Hepatocyte (in vitro differentiated cells): ENCODE data around the gene NCOR1. TPM values are rescaled to one million over a fixed set of nuclear protein-coding genes. Genes with fewer than 3 reads are reported as not detected.
A peak's percentile ranks its signal among the peaks of the same experiment; 100 is the strongest.

Source experiments
- DNase-seq: peaks from one replicate; pipeline ENCODE4 v3.0.0-alpha.2; 2016; ENCODE audit warnings: low spot score
- H2AFZ ChIP-seq: fragments of 200-600 bp; sonication (generic); 2 replicates; pipeline ENCODE4 v1.6.0; 2016; ENCODE audit warnings: antibody characterized with exemption, mild to moderate bottlenecking
- H3K27ac ChIP-seq: fragments of 200-600 bp; sonication (generic); 2 replicates; pipeline ENCODE4 v1.5.1; 2016; ENCODE audit warnings: mild to moderate bottlenecking
- H3K27me3 ChIP-seq: fragments of 200-600 bp; sonication (generic); 2 replicates; pipeline ENCODE4 v1.6.1; 2016
- H3K36me3 ChIP-seq: fragments of 200-600 bp; sonication (generic); replicated peaks from 2 replicates; pipeline ENCODE4 v1.5.1; 2016; ENCODE audit warnings: low read depth; ENCODE audit not compliant: insufficient read depth
- H3K4me1 ChIP-seq: fragments of 200-600 bp; sonication (generic); 2 replicates; pipeline ENCODE4 v1.5.1; 2016; ENCODE audit warnings: mild to moderate bottlenecking, moderate library complexity; ENCODE audit not compliant: insufficient read depth
- H3K4me2 ChIP-seq: fragments of 200-600 bp; sonication (generic); 2 replicates; pipeline ENCODE4 v1.6.0; 2016
- H3K4me3 ChIP-seq: fragments of 200-600 bp; sonication (generic); 2 replicates; pipeline ENCODE4 v1.5.1; 2016; ENCODE audit warnings: mild to moderate bottlenecking
- H3K79me2 ChIP-seq: fragments of 200-600 bp; sonication (generic); 2 replicates; pipeline ENCODE4 v1.6.0; 2017; ENCODE audit warnings: mild to moderate bottlenecking
- H3K9me2 ChIP-seq: fragments of 200-600 bp; sonication (generic); replicated peaks from 2 replicates; pipeline ENCODE4 v1.6.0; 2017; ENCODE audit warnings: mild to moderate bottlenecking; ENCODE audit not compliant: insufficient read depth
- H3K9me3 ChIP-seq: fragments of 200-600 bp; sonication (generic); 2 replicates; pipeline ENCODE4 v1.5.1; 2016; ENCODE audit warnings: low read depth, mild to moderate bottlenecking
- H4K20me1 ChIP-seq: fragments of 200-600 bp; sonication (generic); 2 replicates; pipeline ENCODE4 v1.6.0; 2016; ENCODE audit warnings: mild to moderate bottlenecking; ENCODE audit not compliant: insufficient read depth, poor library complexity, severe bottlenecking
- EZH2 ChIP-seq: fragments of 200-600 bp; sonication (generic); IDR thresholded peaks from 2 replicates; pipeline ENCODE4 v1.6.1; 2016; ENCODE audit warnings: antibody characterized with exemption, mild to moderate bottlenecking, borderline replicate concordance
- EZH2phosphoT487 ChIP-seq: fragments of 200-600 bp; sonication (generic); IDR thresholded peaks from one replicate; pipeline ENCODE4 v1.6.1; 2018; ENCODE audit warnings: antibody characterized with exemption, mild to moderate bottlenecking, low read depth, moderate library complexity; ENCODE audit not compliant: unreplicated experiment, severe bottlenecking
- WGBS: methylation state at CpG from one replicate; pipeline ENCODE4 v1.1.6; 2016; ENCODE audit warnings: low lambda C conversion rate; ENCODE audit errors: missing lambda C conversion rate; 5-methylcytosine and 5-hydroxymethylcytosine counted together
- polyA plus RNA-seq: library from polyadenylated mRNA; unstranded; fragments of >200 nt; fragmentation: Nextera tagmentation; extraction: Ambion mirVana; gene quantifications from 2 replicates; pipeline ENCODE4 v1.2.1, GENCODE V29; 2016
- total RNA-seq: library from RNA; depleted of rRNA; stranded (reverse); fragments of >200 nt; gene quantifications from 2 replicates; pipeline ENCODE4 v1.2.3, GENCODE V29; 2014
- TF ChIP-seq, protein P1 (sequence below): fragments of 200-600 bp; sonication (generic); IDR thresholded peaks from 2 replicates; pipeline ENCODE4 v1.5.1; 2016; ENCODE audit warnings: antibody characterized with exemption, mild to moderate bottlenecking; ENCODE audit not compliant: poor library complexity

Gene NCOR1
- total and polyA plus RNA-seq, 2 experiments from 2014 or later = 73.7 to 117 TPM

GRCh38 chr17:16086957-16087356, 128.4 kb downstream of the NCOR1 start:
- no peak for DNase-seq
- no peaks in the 10 kb centered on the region for H3K4me1 ChIP-seq
- no peak overlapping the region for H3K4me2 ChIP-seq
- TF ChIP-seq, protein P1, sequence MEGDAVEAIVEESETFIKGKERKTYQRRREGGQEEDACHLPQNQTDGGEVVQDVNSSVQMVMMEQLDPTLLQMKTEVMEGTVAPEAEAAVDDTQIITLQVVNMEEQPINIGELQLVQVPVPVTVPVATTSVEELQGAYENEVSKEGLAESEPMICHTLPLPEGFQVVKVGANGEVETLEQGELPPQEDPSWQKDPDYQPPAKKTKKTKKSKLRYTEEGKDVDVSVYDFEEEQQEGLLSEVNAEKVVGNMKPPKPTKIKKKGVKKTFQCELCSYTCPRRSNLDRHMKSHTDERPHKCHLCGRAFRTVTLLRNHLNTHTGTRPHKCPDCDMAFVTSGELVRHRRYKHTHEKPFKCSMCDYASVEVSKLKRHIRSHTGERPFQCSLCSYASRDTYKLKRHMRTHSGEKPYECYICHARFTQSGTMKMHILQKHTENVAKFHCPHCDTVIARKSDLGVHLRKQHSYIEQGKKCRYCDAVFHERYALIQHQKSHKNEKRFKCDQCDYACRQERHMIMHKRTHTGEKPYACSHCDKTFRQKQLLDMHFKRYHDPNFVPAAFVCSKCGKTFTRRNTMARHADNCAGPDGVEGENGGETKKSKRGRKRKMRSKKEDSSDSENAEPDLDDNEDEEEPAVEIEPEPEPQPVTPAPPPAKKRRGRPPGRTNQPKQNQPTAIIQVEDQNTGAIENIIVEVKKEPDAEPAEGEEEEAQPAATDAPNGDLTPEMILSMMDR = no peak
- TF ChIP-seq EZH2 (no peak), EZH2phosphoT487 (no peak)
- no peaks in the 10 kb centered on the region for H3K9me2 ChIP-seq
- no peak overlapping the region for H2AFZ ChIP-seq
- no peak overlapping the region for H3K4me3 ChIP-seq
- peaks cover 12% of the 10 kb centered on the region for H3K79me2 ChIP-seq
- H3K9me3 ChIP-seq = no peaks in the 10 kb centered on the region
- no peaks in the 10 kb centered on the region for H3K27me3 ChIP-seq
- no peaks in the 10 kb centered on the region for H4K20me1 ChIP-seq
- H3K36me3 ChIP-seq = no peaks in the 10 kb centered on the region
- H3K27ac ChIP-seq = no peak overlapping the region
- 90% methylated on average over 10 of the region's 10 CpGs for WGBS

GRCh38 chr17:16085066-16085699, 130.2 kb downstream of the NCOR1 start:
- Histone ChIP-seq H3K4me1 (no peaks in the 10 kb centered on the region), H3K9me3 (no peaks in the 10 kb centered on the region), H3K27me3 (no peaks in the 10 kb centered on the region), H3K27ac (peak overlapping the region; percentile 73), H3K4me3 (no peak overlapping the region), H2AFZ (no peak overlapping the region), H4K20me1 (no peaks in the 10 kb centered on the region), H3K79me2 (peaks cover 12% of the 10 kb centered on the region), H3K4me2 (no peak overlapping the region), H3K36me3 (no peaks in the 10 kb centered on the region), H3K9me2 (no peaks in the 10 kb centered on the region)
- TF ChIP-seq EZH2 (no peak), EZH2phosphoT487 (no peak)
- TF ChIP-seq, protein P1 = no peak
- no peak for DNase-seq
- 74% methylated on average over 1 of the region's 1 CpG for WGBS

DNA sequence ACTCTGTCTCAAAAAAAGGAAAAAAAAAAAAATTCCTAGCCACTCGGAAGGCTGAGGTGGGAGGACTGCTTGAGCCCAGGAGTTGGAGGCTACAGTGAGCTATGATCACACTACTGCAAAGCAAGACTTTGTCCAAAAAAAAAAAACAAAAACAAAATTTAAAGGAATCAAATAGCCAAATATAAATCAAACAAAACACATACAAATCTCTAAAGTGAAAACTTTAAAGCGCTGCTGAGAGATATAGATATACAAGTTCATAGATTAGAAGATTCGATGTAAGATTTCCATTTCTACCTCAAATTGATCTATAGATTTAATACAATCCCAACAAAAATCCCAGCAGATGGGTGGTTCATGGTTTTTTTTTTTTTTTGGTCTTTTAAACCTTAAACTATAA, 132.1 kb downstream of the NCOR1 start:
- Histone ChIP-seq H3K9me2 (no peaks in the 10 kb centered on the region), H3K4me2 (no peak overlapping the region), H3K27ac (no peak overlapping the region), H2AFZ (no peak overlapping the region), H3K36me3 (no peaks in the 10 kb centered on the region), H3K4me3 (no peak overlapping the region), H3K27me3 (no peaks in the 10 kb centered on the region), H3K9me3 (no peaks in the 10 kb centered on the region), H3K4me1 (no peaks in the 10 kb centered on the region), H4K20me1 (no peaks in the 10 kb centered on the region), H3K79me2 (peaks cover 12% of the 10 kb centered on the region)
- TF ChIP-seq EZH2 (no peak), EZH2phosphoT487 (no peak)
- TF ChIP-seq, protein P1 = no peak
- WGBS = 95% methylated on average over 3 of the region's 3 CpGs
- no peak for DNase-seq
